Nephron (organoid): Measurements from ENCODE around the gene PRR11.
"Not testable (repeated sequence)": the region's sequence is repeated elsewhere in the genome, so short reads cannot be mapped to it uniquely, and the experiment has no call there.

ENCODE experiments used
- H3K27ac Mint-ChIP-seq, 3 experiments: 2 replicates each; pipeline ENCODE4 v1.8.0; 2020; ENCODE audit warnings: mixed read lengths in 3 of 3, mild to moderate bottlenecking in 2 of 3, moderate library complexity in 1 of 3
- H3K27me3 Mint-ChIP-seq: 2 replicates; pipeline ENCODE4 v1.8.0; 2021; ENCODE audit warnings: low read depth, mild to moderate bottlenecking, moderate library complexity, mixed read lengths
- H3K36me3 Mint-ChIP-seq: 2 replicates; pipeline ENCODE4 v1.8.0; 2020; ENCODE audit warnings: low read depth, mixed read lengths
- H3K4me1 Mint-ChIP-seq: 2 replicates; pipeline ENCODE4 v1.8.0; 2020; ENCODE audit warnings: mixed read lengths
- H3K4me3 Mint-ChIP-seq, 3 experiments: 2 replicates each; pipeline ENCODE4 v1.8.0; 2020; ENCODE audit warnings: mild to moderate bottlenecking in 3 of 3, mixed read lengths in 3 of 3, moderate library complexity in 2 of 3
- H3K9me3 Mint-ChIP-seq: 2 replicates; pipeline ENCODE4 v1.8.0; 2020; ENCODE audit warnings: mixed read lengths
- TF ChIP-seq, protein P1 (sequence below), 3 experiments: fragments of 200-600 bp; sonication (generic); IDR thresholded peaks; one replicate each; pipeline ENCODE4 v1.5.0; 2021; ENCODE audit warnings: antibody characterized with exemption in 3 of 3; ENCODE audit not compliant: unreplicated experiment in 3 of 3

PRR11 gene

DNA sequence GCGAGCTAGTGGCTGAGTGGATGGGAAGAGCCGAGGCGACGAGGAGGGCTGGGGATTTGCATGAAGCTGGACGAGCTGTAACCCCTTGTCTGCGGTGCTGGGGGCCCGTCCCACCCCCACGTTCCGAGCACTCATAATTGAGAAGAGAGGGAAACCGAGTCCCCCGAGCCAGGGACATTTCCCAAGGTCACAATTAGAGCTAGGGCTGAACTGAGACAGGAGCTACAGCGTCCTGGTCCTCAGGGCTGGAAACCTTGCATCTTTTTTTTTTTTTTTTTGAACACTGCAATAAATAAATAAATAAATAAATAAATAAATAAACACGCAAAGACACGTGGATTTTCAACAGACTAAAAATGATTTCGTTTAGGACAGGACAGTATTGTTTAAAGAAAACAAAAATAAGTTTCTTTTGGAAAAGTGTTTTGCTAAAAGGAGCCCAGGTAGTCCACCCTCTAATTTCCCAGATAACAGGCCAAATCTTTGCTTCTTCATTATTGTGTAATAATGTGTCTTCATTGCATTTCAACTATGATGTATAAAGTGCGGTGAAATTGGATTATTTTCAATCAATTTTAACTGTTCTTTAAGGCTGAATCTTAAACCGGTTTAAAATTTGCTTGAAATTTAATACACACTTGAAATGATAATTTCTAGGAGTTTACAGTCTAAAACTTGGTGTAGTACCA, 65.8 kb downstream of the PRR11 start:
- Mint-ChIP-seq H3K36me3 (no peaks in the 10 kb centered on the region), H3K4me3 (peak overlapping the region; percentile 96 to 98 (median 98)), H3K9me3 (no peaks in the 10 kb centered on the region), H3K27me3 (no peaks in the 10 kb centered on the region), H3K27ac (peak overlapping the region; percentile 60 to 94 (median 87)), H3K4me1 (peaks cover 12% of the 10 kb centered on the region)
- TF ChIP-seq, protein P1, sequence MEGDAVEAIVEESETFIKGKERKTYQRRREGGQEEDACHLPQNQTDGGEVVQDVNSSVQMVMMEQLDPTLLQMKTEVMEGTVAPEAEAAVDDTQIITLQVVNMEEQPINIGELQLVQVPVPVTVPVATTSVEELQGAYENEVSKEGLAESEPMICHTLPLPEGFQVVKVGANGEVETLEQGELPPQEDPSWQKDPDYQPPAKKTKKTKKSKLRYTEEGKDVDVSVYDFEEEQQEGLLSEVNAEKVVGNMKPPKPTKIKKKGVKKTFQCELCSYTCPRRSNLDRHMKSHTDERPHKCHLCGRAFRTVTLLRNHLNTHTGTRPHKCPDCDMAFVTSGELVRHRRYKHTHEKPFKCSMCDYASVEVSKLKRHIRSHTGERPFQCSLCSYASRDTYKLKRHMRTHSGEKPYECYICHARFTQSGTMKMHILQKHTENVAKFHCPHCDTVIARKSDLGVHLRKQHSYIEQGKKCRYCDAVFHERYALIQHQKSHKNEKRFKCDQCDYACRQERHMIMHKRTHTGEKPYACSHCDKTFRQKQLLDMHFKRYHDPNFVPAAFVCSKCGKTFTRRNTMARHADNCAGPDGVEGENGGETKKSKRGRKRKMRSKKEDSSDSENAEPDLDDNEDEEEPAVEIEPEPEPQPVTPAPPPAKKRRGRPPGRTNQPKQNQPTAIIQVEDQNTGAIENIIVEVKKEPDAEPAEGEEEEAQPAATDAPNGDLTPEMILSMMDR (IDR thresholded peaks at IDR 0.05; ENCODE audit: unreplicated experiment in 3 of 3): no peak

DNA sequence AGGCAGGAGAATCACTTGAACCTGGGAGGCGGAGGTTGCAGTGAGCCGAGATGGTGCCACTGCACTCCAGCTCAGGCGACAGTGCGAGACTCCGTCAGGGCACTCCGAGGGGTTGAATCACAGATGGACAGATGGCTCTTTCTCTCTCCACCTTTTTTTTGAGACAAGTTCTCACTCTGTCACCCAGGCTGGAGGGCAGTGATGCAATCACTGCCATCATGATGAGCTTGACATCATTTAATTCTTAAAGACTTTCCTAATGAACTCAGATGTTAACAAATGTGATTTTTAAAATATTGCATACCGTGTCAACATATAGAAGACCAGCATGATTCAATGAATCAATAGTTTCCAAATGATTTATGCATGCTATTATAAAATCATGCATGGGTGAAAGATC, 68.3 kb downstream of the PRR11 start:
- H3K27ac Mint-ChIP-seq: no peak overlapping the region
- H3K9me3 Mint-ChIP-seq: no peaks in the 10 kb centered on the region
- TF ChIP-seq, protein P1 (IDR thresholded peaks at IDR 0.05; ENCODE audit: unreplicated experiment in 3 of 3): no peak
- no peaks in the 10 kb centered on the region for H3K36me3 Mint-ChIP-seq
- peaks cover 12% of the 10 kb centered on the region for H3K4me1 Mint-ChIP-seq
- no peaks in the 10 kb centered on the region for H3K27me3 Mint-ChIP-seq
- no peak overlapping the region for H3K4me3 Mint-ChIP-seq

DNA sequence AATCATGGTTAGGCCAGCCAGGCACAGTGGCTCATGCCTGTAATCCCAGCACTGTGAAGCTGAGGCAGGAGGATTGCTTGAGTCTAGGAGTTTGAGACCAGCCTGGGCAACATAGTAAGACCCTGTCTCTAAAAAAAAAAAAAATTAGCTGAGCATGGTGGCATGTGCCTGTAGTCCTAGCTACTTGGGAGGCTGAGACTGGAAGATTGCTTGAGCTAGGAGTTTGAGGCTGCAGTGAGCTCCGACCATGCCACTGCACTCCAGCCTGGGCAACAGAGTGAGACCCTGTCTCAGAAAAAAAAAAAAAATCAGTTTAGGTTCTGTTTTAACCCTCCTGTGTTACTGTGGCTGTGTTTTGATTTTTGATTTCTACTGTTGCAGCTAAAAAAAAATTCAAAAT, 73.0 kb downstream of the PRR11 start:
- not testable (repeated sequence) for H3K36me3 Mint-ChIP-seq, H3K4me3 Mint-ChIP-seq, H3K27ac Mint-ChIP-seq, H3K27me3 Mint-ChIP-seq, H3K4me1 Mint-ChIP-seq, H3K9me3 Mint-ChIP-seq

DNA sequence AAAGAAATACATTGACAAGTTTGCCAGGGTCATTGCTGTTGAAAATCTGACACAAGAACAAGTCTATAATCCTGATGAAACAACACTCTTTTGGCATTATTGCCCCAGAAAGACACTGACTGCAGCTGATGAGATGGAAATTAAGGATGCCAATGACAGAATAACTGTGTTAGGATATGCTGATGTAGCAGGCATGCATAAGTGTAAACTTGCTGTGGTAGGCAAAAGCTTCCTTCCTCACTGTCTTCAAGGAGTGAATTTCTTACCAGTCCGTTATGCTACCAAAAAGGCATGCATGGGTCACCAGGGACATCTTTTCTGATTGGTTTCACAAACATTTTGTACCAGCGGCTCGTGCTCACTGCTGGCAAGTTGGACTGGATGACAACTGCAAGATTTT, 75.2 kb downstream of the PRR11 start:
- no peaks in the 10 kb centered on the region for H3K9me3 Mint-ChIP-seq
- no peaks in the 10 kb centered on the region for H3K36me3 Mint-ChIP-seq
- H3K27me3 Mint-ChIP-seq: no peaks in the 10 kb centered on the region
- H3K27ac Mint-ChIP-seq: no peak overlapping the region
- no peaks in the 10 kb centered on the region for H3K4me1 Mint-ChIP-seq
- no peak overlapping the region for H3K4me3 Mint-ChIP-seq
- TF ChIP-seq, protein P1 (IDR thresholded peaks at IDR 0.05; ENCODE audit: unreplicated experiment in 3 of 3): no peak

DNA sequence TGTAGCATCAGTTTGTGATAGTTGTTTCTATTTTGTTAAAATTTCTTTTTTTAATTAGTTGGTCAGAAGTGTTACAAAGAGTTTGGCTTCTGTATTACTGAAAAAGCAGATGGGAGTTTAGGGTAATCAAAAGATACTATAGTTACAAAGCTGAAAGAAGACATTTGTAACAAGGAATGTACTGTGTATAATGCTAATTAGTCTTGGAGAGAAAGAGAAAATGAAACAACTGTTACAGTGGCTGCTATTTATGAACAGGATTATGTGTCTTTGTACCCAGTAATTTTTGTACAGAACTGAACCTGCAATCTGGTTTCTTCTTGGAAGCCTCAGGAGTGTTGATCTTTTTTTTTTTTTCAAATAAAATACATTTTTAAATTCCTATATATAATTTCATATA, 79.1 kb downstream of the PRR11 start:
- no peak overlapping the region for H3K27ac Mint-ChIP-seq
- no peak overlapping the region for H3K4me3 Mint-ChIP-seq
- H3K4me1 Mint-ChIP-seq: no peaks in the 10 kb centered on the region
- TF ChIP-seq, protein P1 (IDR thresholded peaks at IDR 0.05; ENCODE audit: unreplicated experiment in 3 of 3): no peak
- H3K36me3 Mint-ChIP-seq: no peaks in the 10 kb centered on the region
- H3K27me3 Mint-ChIP-seq: no peaks in the 10 kb centered on the region
- H3K9me3 Mint-ChIP-seq: no peaks in the 10 kb centered on the region

DNA sequence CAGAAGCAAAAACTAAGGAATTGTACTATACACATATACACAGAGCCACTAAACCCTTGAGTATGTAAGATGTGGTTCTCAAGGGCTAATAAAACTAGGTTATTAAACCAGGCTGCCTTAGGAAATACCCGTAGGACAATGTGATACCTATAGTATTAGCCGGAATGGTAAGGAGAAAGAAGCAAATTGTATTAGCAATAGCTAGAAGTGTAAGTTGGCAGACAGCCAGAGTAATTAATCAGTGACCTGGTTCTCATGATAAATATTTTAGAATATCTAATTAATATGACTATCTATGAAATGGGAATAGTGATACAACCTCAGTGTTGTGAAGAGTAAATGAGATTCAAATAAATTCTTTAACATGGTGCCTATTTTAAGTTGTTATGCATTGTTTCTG, 83.4 kb downstream of the PRR11 start:
- Mint-ChIP-seq H3K4me3 (no peak overlapping the region), H3K36me3 (no peaks in the 10 kb centered on the region), H3K27me3 (no peaks in the 10 kb centered on the region)

More for the DNA sequence above, 83.4 kb downstream of the PRR11 start:
- Mint-ChIP-seq H3K9me3 (no peaks in the 10 kb centered on the region), H3K4me1 (no peaks in the 10 kb centered on the region), H3K27ac (no peak overlapping the region)
- TF ChIP-seq, protein P1 (IDR thresholded peaks at IDR 0.05; ENCODE audit: unreplicated experiment in 3 of 3): no peak
